SK-N-MC (cell line): Measurements from ENCODE around the gene PRPH.
"Not testable (repeated sequence)": the region's sequence is repeated elsewhere in the genome, so short reads cannot be mapped to it uniquely, and the experiment has no call there.

Experiments
- DNase-seq: peaks from one replicate; pipeline ENCODE4 v3.0.0-alpha.2; 2011; ENCODE audit warnings: low read depth, low spot score
- H3K27ac ChIP-seq: fragments of 200-600 bp; sonication (generic); 2 replicates; pipeline ENCODE4 v1.5.1; 2016; ENCODE audit warnings: mixed run types
- H3K36me3 ChIP-seq: fragments of 200-600 bp; sonication (generic); 2 replicates; pipeline ENCODE4 v1.6.1; 2017; ENCODE audit warnings: antibody characterized with exemption, low read length, mixed read lengths; ENCODE audit not compliant: insufficient read depth
- H3K4me3 ChIP-seq: fragments of 200-600 bp; sonication (generic); 2 replicates; pipeline ENCODE4 v1.5.1; 2016
- H3K9ac ChIP-seq: fragments of 200-600 bp; sonication (generic); 2 replicates; pipeline ENCODE4 v1.8.0; 2017; ENCODE audit warnings: mixed run types, mixed read lengths; ENCODE audit not compliant: insufficient read length
- H3K9me3 ChIP-seq: fragments of 200-600 bp; sonication (generic); 2 replicates; pipeline ENCODE4 v1.6.1; 2017; ENCODE audit warnings: low read depth, mild to moderate bottlenecking, antibody characterized with exemption, low read length, moderate library complexity, mixed read lengths
- EZH2 ChIP-seq: fragments of 200-600 bp; sonication (generic); IDR thresholded peaks from one replicate; pipeline ENCODE4 v1.6.1; 2017; ENCODE audit warnings: antibody characterized with exemption
- FOXP2 ChIP-seq: optimal IDR thresholded peaks from 2 replicates; pipeline ENCODE3; 2011; ENCODE audit warnings: mild to moderate bottlenecking, moderate library complexity; ENCODE audit not compliant: insufficient read depth; ENCODE audit errors: extremely low read length, control extremely low read depth
- POLR2AphosphoS5 ChIP-seq: IDR thresholded peaks from 2 replicates; pipeline ENCODE4 v1.6.1; 2012; ENCODE audit warnings: mild to moderate bottlenecking, low read depth, low read length, borderline replicate concordance

The PRPH gene

GRCh38 chr12:49273726-49274395 lies 21.1 kb upstream of the PRPH start:
- H3K36me3 ChIP-seq: peaks cover 47% of the 10 kb centered on the region
- no peak overlapping the region for H3K27ac ChIP-seq
- TF ChIP-seq POLR2AphosphoS5 (no peak), FOXP2 (no peak), EZH2 (no peak)
- no peak overlapping the region for H3K4me3 ChIP-seq
- no peak overlapping the region for H3K9ac ChIP-seq
- no peaks in the 10 kb centered on the region for H3K9me3 ChIP-seq
- no peak for DNase-seq

GRCh38 chr12:49274396-49275069 lies 20.4 kb upstream of the PRPH start:
- Histone ChIP-seq H3K9me3 (no peaks in the 10 kb centered on the region), H3K36me3 (peaks cover 40% of the 10 kb centered on the region), H3K9ac (no peak overlapping the region), H3K27ac (peak overlapping the region; percentile 57; the same call in 1 of the 2 replicates), H3K4me3 (no peak overlapping the region)
- no peak; the same call in 1 of the 2 replicates for TF ChIP-seq POLR2AphosphoS5
- TF ChIP-seq EZH2: no peak
- TF ChIP-seq FOXP2: no peak
- no peak for DNase-seq

- TF ChIP-seq POLR2AphosphoS5: no peak
- no peak for TF ChIP-seq FOXP2
- TF ChIP-seq EZH2: no peak
- no peak overlapping the region for H3K9ac ChIP-seq
- peaks cover 19% of the 10 kb centered on the region for H3K36me3 ChIP-seq
- no peak overlapping the region for H3K27ac ChIP-seq
- H3K9me3 ChIP-seq: no peaks in the 10 kb centered on the region
- no peak overlapping the region for H3K4me3 ChIP-seq
- no peak for DNase-seq
Measured at GRCh38 chr12:49276304-49277290, 18.4 kb upstream of the PRPH start.

- no peak for DNase-seq
- H3K27ac ChIP-seq: no peak overlapping the region
- no peak overlapping the region for H3K9ac ChIP-seq
- no peak overlapping the region for H3K4me3 ChIP-seq
- H3K9me3 ChIP-seq: no peaks in the 10 kb centered on the region
- TF ChIP-seq FOXP2 (no peak), POLR2AphosphoS5 (no peak), EZH2 (no peak)
- H3K36me3 ChIP-seq: peaks cover 14% of the 10 kb centered on the region; the same call in 1 of the 2 replicates
Measured at GRCh38 chr12:49277466-49277865, 17.5 kb upstream of the PRPH start.

- peak; percentile 58 for DNase-seq
Measured at GRCh38 chr12:49279706-49280159, 15.2 kb upstream of the PRPH start.

GRCh38 chr12:49280545-49280944 lies 14.4 kb upstream of the PRPH start:
- peak overlapping the region; percentile 83; the same call in 1 of the 2 replicates for H3K27ac ChIP-seq
- H3K9ac ChIP-seq, H3K4me3 ChIP-seq: not testable (repeated sequence)

More at GRCh38 chr12:49279706-49280159, 15.2 kb upstream of the PRPH start:
- peak overlapping the region; percentile 83 for H3K27ac ChIP-seq
- H3K9ac ChIP-seq: peak overlapping the region; percentile 21
- no peak for TF ChIP-seq FOXP2
- TF ChIP-seq POLR2AphosphoS5: no peak
- no peak for TF ChIP-seq EZH2
- H3K4me3 ChIP-seq: no peak overlapping the region
- no peaks in the 10 kb centered on the region for H3K36me3 ChIP-seq
- H3K9me3 ChIP-seq: no peaks in the 10 kb centered on the region

GRCh38 chr12:49282302-49282701 lies 12.6 kb upstream of the PRPH start:
- H3K9me3 ChIP-seq: no peaks in the 10 kb centered on the region
- no peak for TF ChIP-seq POLR2AphosphoS5
- H3K36me3 ChIP-seq: no peaks in the 10 kb centered on the region
- H3K9ac ChIP-seq: no peak overlapping the region
- no peak overlapping the region for H3K27ac ChIP-seq
- no peak overlapping the region for H3K4me3 ChIP-seq
- no peak for DNase-seq

More at GRCh38 chr12:49280545-49280944, 14.4 kb upstream of the PRPH start:
- H3K36me3 ChIP-seq, DNase-seq, H3K9me3 ChIP-seq: not testable (repeated sequence)

- not testable (repeated sequence) for H3K36me3 ChIP-seq, H3K9me3 ChIP-seq, H3K4me3 ChIP-seq, H3K27ac ChIP-seq, DNase-seq, H3K9ac ChIP-seq
Measured at GRCh38 chr12:49282740-49283375, 12.1 kb upstream of the PRPH start.
